Sigmoid colon (tissue), 7 donors: ENCODE measurements around the gene NACC2. TPM values are rescaled to one million over a fixed set of nuclear protein-coding genes. Genes with fewer than 3 reads are reported as not detected.

ENCODE experiments used
- DNase-seq: peaks from one replicate; pipeline ENCODE4 v3.0.0-alpha.2; 2019
- H3K27ac ChIP-seq, 4 donors: fragments of 200-600 bp; sonication (generic); one replicate each; pipeline ENCODE4 v1.5.1; 2016 to 2019; ENCODE audit warnings: mild to moderate bottlenecking in 1 of 4
- H3K27me3 ChIP-seq, 3 donors: fragments of 200-600 bp; sonication (generic); one replicate each; pipeline ENCODE4 v1.5.1; 2019; ENCODE audit warnings: mild to moderate bottlenecking in 1 of 3
- H3K36me3 ChIP-seq, 4 donors: fragments of 200-600 bp; sonication (generic); one replicate each; pipeline ENCODE4 v1.5.1; 2016 to 2019
- H3K4me1 ChIP-seq, 4 donors: fragments of 200-600 bp; sonication (generic); one replicate each; pipeline ENCODE4 v1.5.1; 2017 to 2019
- H3K4me3 ChIP-seq, 4 donors: fragments of 200-600 bp; sonication (generic); one replicate each; pipeline ENCODE4 v1.5.1; 2017 to 2019; ENCODE audit warnings: mild to moderate bottlenecking in 2 of 4, moderate library complexity in 1 of 4
- H3K9me3 ChIP-seq, 4 donors: fragments of 200-600 bp in 3 of 4; sonication (generic) in 3 of 4; one replicate each; pipeline versions ENCODE4 v1.5.1 to v1.6.1; 2013 to 2019
- CTCF ChIP-seq, 4 experiments: fragments of 450-650 bp in 3 of 4; fragments of 200-600 bp in 1 of 4; IDR thresholded peaks; one replicate each; pipeline ENCODE4 v1.5.1; 2016 to 2019; ENCODE audit warnings: antibody characterized with exemption in 4 of 4, mild to moderate bottlenecking in 3 of 4, moderate library complexity in 2 of 4
- EP300 ChIP-seq, 4 donors: sonication (generic); formaldehyde crosslinking; IDR thresholded peaks; one replicate each; pipeline ENCODE4 v1.6.1; 2017; ENCODE audit warnings: antibody characterized with exemption in 4 of 4
- POLR2A ChIP-seq, 2 donors: fragments of 450-650 bp; IDR thresholded peaks; one replicate each; pipeline ENCODE4 v1.6.1; 2016; ENCODE audit warnings: antibody characterized with exemption in 2 of 2, mild to moderate bottlenecking in 2 of 2, moderate library complexity in 2 of 2
- POLR2AphosphoS5 ChIP-seq, 4 donors: sonication (generic); formaldehyde crosslinking; IDR thresholded peaks; one replicate each; pipeline ENCODE4 v1.6.1; 2017; ENCODE audit warnings: antibody characterized with exemption in 4 of 4
- WGBS, 2 donors: extraction: QIAGEN DNeasy Blood & Tissue Kit; methylation state at CpG; one replicate each; pipeline ENCODE4 v1.1.7; 2013; 5-methylcytosine and 5-hydroxymethylcytosine counted together
- intact Hi-C: fragments of 100-400 bp; cut with DNase I; formaldehyde crosslinking; loops from one replicate; pipeline ENCODE4 v1.15.1; 2023
- polyA plus RNA-seq, 3 donors: library from polyadenylated mRNA; stranded (reverse); fragments of 200-250 nt; gene quantifications; one replicate each; pipeline ENCODE4 v1.2.3, GENCODE V29; 2013
- total RNA-seq, 4 donors: library from RNA; depleted of rRNA; stranded (reverse); fragments of >200 nt; gene quantifications; one replicate each; pipeline ENCODE4 v1.1.0, GENCODE V29; 2016
- donor health status: healthy with polysubstance abuse.
- donor health status: Bipolar disorder and iron deficiency.
- donor health status: healthy.

The NACC2 gene
- total and polyA plus RNA-seq, 7 donors = 3.6 to 80.0 (median 41.6) TPM

- Histone ChIP-seq H3K36me3 (peaks cover 4 to 23% (median 11%) of the 10 kb centered on the region in 4 donors), H3K4me3 (no peak overlapping the region), H3K9me3 (no peaks in the 10 kb centered on the region), H3K27ac (peak overlapping the region; percentile 46 to 85 (median 74)), H3K4me1 (peaks cover 0 to 65% (median 57%) of the 10 kb centered on the region in 4 donors), H3K27me3 (no peaks in the 10 kb centered on the region)
- WGBS, 2 donors = 85 to 89% methylated on average over 36 of the region's 36 CpGs
- intact Hi-C loops = no loop called here
- no peak for DNase-seq
- TF ChIP-seq EP300 (IDR thresholded peaks at IDR 0.05) (no peak), POLR2AphosphoS5 (IDR thresholded peaks at IDR 0.05) (no peak), CTCF (IDR thresholded peaks at IDR 0.05) (no peak), POLR2A (IDR thresholded peaks at IDR 0.05) (no peak)
Measured at GRCh38 chr9:136007276-136007933, 87.7 kb downstream of the NACC2 start.

GRCh38 chr9:136006169-136006568 lies 88.9 kb downstream of the NACC2 start:
- 84 to 88% methylated on average over 7 of the region's 7 CpGs for WGBS, 2 donors
- H3K4me1 ChIP-seq = peaks cover 0 to 53% (median 46%) of the 10 kb centered on the region in 4 donors

GRCh38 chr9:136004712-136005111 lies 90.4 kb downstream of the NACC2 start:
- Histone ChIP-seq H3K4me1 (peaks cover 0 to 52% (median 45%) of the 10 kb centered on the region in 4 donors), H3K4me3 (no peak overlapping the region), H3K9me3 (no peaks in the 10 kb centered on the region), H3K27ac (no peak overlapping the region), H3K27me3 (no peaks in the 10 kb centered on the region), H3K36me3 (peaks cover 0 to 8% (median 3%) of the 10 kb centered on the region in 4 donors)
- WGBS, 2 donors = 77 to 85% methylated on average over 15 of the region's 15 CpGs
- no peak for DNase-seq
- TF ChIP-seq POLR2A (IDR thresholded peaks at IDR 0.05) (no peak), CTCF (IDR thresholded peaks at IDR 0.05) (no peak), POLR2AphosphoS5 (IDR thresholded peaks at IDR 0.05) (no peak), EP300 (IDR thresholded peaks at IDR 0.05) (no peak)
- intact Hi-C loops = no loop called here

More at GRCh38 chr9:136006169-136006568, 88.9 kb downstream of the NACC2 start:
- intact Hi-C loops = no loop called here
- TF ChIP-seq CTCF (IDR thresholded peaks at IDR 0.05) (no peak), POLR2AphosphoS5 (IDR thresholded peaks at IDR 0.05) (no peak), EP300 (IDR thresholded peaks at IDR 0.05) (no peak), POLR2A (IDR thresholded peaks at IDR 0.05) (no peak)
- no peak overlapping the region for H3K27ac ChIP-seq
- no peak for DNase-seq
- H3K4me3 ChIP-seq = no peak overlapping the region
- H3K36me3 ChIP-seq = peaks cover under 1 to 16% (median 7%) of the 10 kb centered on the region in 4 donors
- H3K27me3 ChIP-seq = no peaks in the 10 kb centered on the region
- H3K9me3 ChIP-seq = no peaks in the 10 kb centered on the region

DNA sequence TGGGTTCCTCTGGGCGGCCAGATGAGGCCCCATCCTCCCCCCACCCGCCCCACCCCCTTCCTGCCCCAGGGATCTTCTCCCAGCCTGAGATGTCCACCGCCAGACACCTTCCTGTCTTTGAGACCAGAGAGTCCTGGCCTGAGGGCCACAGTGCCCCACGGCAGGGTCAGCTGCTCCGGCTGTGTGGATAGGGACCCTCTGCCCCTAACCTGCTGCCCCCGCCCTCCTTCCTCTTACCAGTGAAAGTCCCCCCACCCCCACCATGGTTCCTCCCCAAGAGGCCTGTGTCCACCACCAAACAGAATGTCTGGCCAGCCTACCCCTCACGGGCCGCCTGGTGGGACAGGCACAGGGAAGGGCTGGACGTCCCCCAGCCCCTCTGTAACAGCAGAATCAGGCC lies 90.9 kb downstream of the NACC2 start:
- no peak for DNase-seq
- Histone ChIP-seq H3K36me3 (peaks cover 0 to 4% (median 1%) of the 10 kb centered on the region in 4 donors), H3K27ac (no peak overlapping the region), H3K4me3 (no peak overlapping the region), H3K4me1 (peaks cover 0 to 49% (median 43%) of the 10 kb centered on the region in 4 donors), H3K9me3 (no peaks in the 10 kb centered on the region), H3K27me3 (no peaks in the 10 kb centered on the region)
- TF ChIP-seq POLR2A (IDR thresholded peaks at IDR 0.05) (no peak), CTCF (IDR thresholded peaks at IDR 0.05) (no peak), POLR2AphosphoS5 (IDR thresholded peaks at IDR 0.05) (no peak), EP300 (IDR thresholded peaks at IDR 0.05) (no peak)
- WGBS, 2 donors = 72 to 83% methylated on average over 9 of the region's 9 CpGs
- intact Hi-C loops = no loop called here
